Stimulated activated CD4-positive, alpha-beta T cell treated with anti-CD3 and anti-CD28 coated beads, Interleukin-15, amount 100 ng/mL, for 1 hour (primary cell): ENCODE results near the gene DMRTB1.
A peak's percentile ranks its signal among the peaks of the same experiment; 100 is the strongest.

ENCODE experiments used
- DNase-seq, 2 donors: peaks; one replicate each; pipeline ENCODE4 v3.0.0-alpha.2; 2020; ENCODE audit warnings: low read depth in 1 of 2, low spot score in 1 of 2

Gene DMRTB1

DNA sequence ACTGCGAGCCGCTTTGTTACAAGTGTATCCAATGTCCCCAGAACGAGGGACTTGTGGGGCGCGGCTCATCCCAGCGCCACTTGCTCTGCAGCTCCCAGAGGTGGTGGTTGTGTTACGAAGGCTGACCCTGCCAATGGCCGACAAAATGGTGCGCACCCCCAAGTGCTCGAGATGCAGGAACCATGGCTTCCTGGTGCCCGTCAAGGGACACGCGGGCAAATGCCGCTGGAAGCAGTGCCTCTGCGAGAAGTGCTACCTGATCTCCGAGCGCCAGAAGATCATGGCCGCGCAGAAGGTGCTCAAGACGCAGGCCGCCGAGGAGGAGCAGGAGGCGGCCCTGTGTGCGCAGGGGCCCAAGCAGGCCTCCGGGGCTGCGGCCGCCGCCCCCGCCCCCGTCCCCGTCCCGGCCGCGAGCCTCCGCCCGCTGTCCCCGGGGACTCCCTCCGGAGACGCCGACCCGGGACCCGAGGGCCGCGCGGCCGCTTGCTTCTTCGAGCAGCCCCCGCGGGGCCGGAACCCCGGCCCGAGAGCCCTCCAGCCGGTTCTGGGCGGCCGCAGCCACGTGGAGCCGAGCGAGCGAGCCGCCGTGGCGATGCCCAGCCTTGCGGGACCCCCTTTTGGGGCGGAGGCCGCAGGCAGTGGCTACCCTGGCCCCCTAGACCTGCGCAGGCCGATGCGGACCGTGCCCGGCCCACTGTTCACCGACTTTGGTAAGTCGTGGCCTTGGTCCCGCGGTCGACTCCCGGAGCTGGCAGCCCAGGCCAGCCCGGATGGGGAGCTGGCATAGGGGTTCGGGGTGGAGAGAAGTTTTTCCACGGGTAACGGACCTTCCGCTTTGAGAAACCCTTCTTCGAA, at the start of gene DMRTB1:
TSS of gene DMRTB1 (plus strand) at position 79 of the 855 bp plus-strand sequence. CDS start at position 134, 55 bp downstream.
- no peak for DNase-seq

GRCh38 chr1:53409695-53410094, 49.5 kb upstream of the DMRTB1 start:
- DNase-seq = no peak

- no peak for DNase-seq
Observed at GRCh38 chr1:53410100-53410541, 49.1 kb upstream of the DMRTB1 start.

GRCh38 chr1:53410701-53411100, 48.5 kb upstream of the DMRTB1 start:
- DNase-seq = no peak

GRCh38 chr1:53411541-53412152, 47.6 kb upstream of the DMRTB1 start:
- no peak for DNase-seq

GRCh38 chr1:53412285-53413174, 46.7 kb upstream of the DMRTB1 start:
- no peak for DNase-seq

DNA sequence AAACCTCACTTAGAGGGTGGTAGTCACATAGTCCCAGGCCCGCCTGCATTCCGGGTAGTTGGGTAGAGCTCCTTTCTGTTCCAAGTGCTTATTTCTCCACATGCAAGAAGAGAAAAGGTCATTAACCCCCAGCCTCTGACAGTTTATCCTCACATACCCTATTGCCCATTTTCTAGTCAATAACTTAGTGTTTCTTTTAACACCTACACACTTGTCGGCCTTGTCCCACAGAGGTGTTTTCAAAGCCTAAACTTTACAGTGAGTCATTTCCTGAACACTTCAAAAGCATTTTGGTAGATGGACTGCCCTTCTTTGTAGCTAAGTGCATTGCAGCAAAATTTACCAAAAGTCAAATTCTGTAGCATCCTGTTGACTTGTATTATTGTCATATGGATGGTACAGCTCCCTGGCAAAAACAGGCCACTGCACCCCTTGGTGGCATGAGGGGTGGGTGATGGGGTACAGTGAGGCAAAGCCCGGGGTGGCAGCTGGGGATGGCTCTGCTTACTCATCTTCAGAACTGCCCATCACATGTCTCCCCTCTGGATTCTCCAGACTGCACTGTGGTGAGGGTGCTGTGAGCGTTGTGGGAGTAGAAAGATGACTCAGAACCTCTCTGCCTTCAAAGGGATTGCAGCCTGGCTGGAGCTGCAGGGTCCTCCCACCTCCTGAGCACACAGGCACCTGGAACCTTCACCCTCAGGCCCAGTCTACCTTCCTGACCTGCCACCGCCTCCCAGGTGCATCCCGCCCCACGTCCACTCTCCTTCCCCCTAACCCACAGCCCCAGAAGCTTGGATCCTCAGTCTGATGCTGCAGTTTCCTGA, 45.8 kb upstream of the DMRTB1 start:
- DNase-seq = peak in 1 of 2 donors; percentile 32

GRCh38 chr1:53414632-53415031, 44.6 kb upstream of the DMRTB1 start:
- DNase-seq = no peak

- no peak for DNase-seq
Observed at GRCh38 chr1:53415432-53415831, 43.8 kb upstream of the DMRTB1 start.

GRCh38 chr1:53416269-53416813, 42.9 kb upstream of the DMRTB1 start:
- DNase-seq = no peak

GRCh38 chr1:53417074-53417511, 42.1 kb upstream of the DMRTB1 start:
- no peak for DNase-seq

- no peak for DNase-seq
Observed at GRCh38 chr1:53419034-53419433, 40.2 kb upstream of the DMRTB1 start.

DNA sequence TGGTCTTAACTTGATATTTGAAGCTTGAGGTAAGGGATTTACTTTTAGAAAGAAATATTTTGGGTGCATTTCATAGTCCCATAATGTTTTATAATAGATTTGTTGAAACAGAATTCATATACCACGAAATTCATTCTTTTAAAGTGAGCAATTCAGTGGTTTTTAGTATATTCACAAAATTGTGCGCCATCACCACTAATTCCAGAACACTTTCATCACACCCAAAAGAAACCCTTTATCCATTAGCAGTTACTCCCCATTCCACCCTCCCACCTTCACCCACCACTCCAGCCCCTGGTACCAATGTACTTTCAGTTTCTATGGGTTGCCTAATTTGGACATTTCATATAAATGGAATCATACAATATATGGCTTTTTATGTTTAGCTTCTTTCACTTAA, 38.9 kb upstream of the DMRTB1 start:
- no peak for DNase-seq

- no peak for DNase-seq
Observed at GRCh38 chr1:53421208-53421607, 38.0 kb upstream of the DMRTB1 start.

DNA sequence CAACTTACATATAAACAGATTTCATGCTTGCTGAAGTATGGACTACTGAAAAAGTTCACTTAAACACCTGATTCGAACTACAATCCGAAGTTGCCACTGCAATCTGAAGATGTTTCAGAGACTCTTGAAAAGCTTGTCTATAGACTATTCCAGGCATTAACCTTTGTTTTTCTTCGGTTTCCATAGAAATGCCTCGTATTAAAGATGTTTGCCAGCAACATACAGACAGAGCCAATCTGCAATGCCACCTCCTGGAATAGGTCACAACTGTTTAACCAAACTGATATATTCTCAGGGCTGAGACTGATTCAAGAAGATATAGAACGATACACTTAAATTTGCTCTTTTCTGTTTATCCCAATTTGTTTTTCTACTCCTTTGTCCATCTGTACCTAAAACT, 28.9 kb upstream of the DMRTB1 start:
- DNase-seq = no peak

DNA sequence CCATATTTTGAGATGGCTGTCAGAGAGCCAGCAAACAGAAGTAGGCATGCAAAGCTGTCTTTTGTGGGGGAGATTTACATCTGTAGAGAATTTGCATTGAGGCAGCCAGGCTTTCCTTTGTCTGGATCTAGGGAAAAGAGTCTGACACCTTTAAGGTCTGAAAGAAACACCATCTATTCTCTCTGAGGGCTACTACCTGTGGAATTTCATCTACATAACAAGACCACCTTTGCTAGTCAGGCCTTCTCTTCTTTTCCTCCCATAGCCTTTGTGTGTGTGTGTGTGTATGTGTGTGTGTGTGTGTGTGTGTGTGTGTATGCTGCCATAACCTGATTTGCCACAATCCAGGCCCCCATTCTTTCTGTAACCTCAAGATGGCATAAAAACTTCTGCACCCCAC, 28.4 kb upstream of the DMRTB1 start:
- DNase-seq = no peak

- no peak for DNase-seq
Observed at GRCh38 chr1:53431244-53431643, 28.0 kb upstream of the DMRTB1 start.

GRCh38 chr1:53431805-53432565, 27.2 kb upstream of the DMRTB1 start:
- DNase-seq = no peak

DNA sequence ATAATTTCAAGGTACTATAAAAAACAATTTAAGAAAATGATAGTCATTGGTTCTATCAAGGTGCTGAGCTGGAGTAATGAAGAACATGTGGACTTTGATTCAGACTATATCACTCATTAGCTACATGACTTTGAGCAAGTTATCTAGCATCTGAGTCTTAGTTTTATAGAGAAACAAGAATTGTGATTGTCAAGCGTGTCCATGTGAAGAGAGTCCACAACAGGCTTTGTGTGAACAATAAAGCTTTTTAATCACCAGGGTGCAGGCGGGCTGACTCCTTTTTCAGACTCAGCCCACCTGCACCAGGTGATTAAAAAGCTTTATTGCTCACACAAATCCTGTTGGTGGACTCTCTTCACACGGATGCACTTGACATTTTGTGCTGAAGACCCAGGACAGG, 26.6 kb upstream of the DMRTB1 start:
- no peak for DNase-seq
